Measurements from ENCODE around the gene VTI1A. TPM values are rescaled to one million over a fixed set of nuclear protein-coding genes. Genes with fewer than 3 reads are reported as not detected.

Gene VTI1A
- total RNA-seq, 1 donor from 2014 or later, result 26.3 TPM

Small RNAs within 50 kb of the gene (microRNA-seq; reads per million reads assigned to microRNA genes)
- not detected for gene MIR4295 (ENCODE audit: unreplicated experiment)

Other genes with a start within 250 kb of the VTI1A start
- gene TECTB, start 163.8 kb upstream of the VTI1A start, total RNA-seq, result not detected in 2 replicates
- gene ACSL5, start 73.1 kb upstream of the VTI1A start, total RNA-seq, result 0.46 and 0.57 TPM in 2 replicates
- 28.5 and 32.6 TPM in 2 replicates for gene ZDHHC6, start 301 bp upstream of the VTI1A start, total RNA-seq

Measured in osteocyte (in vitro differentiated cells).